RWPE1 (cell line): ENCODE data around the gene ELOVL7.
"Not testable (repeated sequence)": the region's sequence is repeated elsewhere in the genome, so short reads cannot be mapped to it uniquely, and the experiment has no call there.

Experiments
- CTCF ChIA-PET: fragments of 350-600 bp; sonication (Branson Sonifier 250); formaldehyde crosslinking; extraction: SDS; loops from one replicate; lab custom pipeline; 2021; lab: Yijun Ruan, JAX
- POLR2A ChIA-PET: fragments of 400-600 bp; formaldehyde crosslinking; extraction: SDS; loops from one replicate; lab custom pipeline; 2020; ENCODE audit warnings: antibody characterized with exemption; ENCODE audit not compliant: low non-redundant PET; lab: Yijun Ruan, JAX
- DNase-seq: peaks from one replicate; pipeline ENCODE4 v3.0.0; 2012; ENCODE audit warnings: low spot score
- H3K27ac ChIP-seq: fragments of 450-650 bp; 2 replicates; pipeline ENCODE4 v1.5.1; 2017
- CTCF ChIP-seq: fragments of 450-650 bp; conservative IDR thresholded peaks from 2 replicates; pipeline ENCODE4 v1.5.1; 2017; ENCODE audit warnings: low read depth, mild to moderate bottlenecking

Gene ELOVL7

GRCh38 chr5:60738461-60738860 lies 105.6 kb downstream of the ELOVL7 start:
- ChIA-PET CTCF (interaction anchor here (0.6 kb wide), 1 partner anchor 262 kb away, joined by 3 read pairs; no protein-coding TSS in a partner anchor), POLR2A (no interaction called here)
- no peak for DNase-seq
- no peak for TF ChIP-seq CTCF
- no peak overlapping the region for H3K27ac ChIP-seq

- CTCF ChIA-PET: interaction anchor here (0.6 kb wide), 1 partner anchor 182 kb away, joined by 3 read pairs; no protein-coding TSS in a partner anchor
- not testable (repeated sequence) for H3K27ac ChIP-seq, DNase-seq
Measured at GRCh38 chr5:60730858-60731257, 113.2 kb downstream of the ELOVL7 start.

GRCh38 chr5:60727033-60727679 lies 116.9 kb downstream of the ELOVL7 start:
- no peak for DNase-seq
- H3K27ac ChIP-seq: no peak overlapping the region
- TF ChIP-seq CTCF: no peak
- CTCF ChIA-PET: no interaction called here
- POLR2A ChIA-PET: no interaction called here

More at GRCh38 chr5:60730858-60731257, 113.2 kb downstream of the ELOVL7 start:
- POLR2A ChIA-PET: not testable (repeated sequence)

GRCh38 chr5:60724126-60724525 lies 119.9 kb downstream of the ELOVL7 start:
- H3K27ac ChIP-seq: no peak overlapping the region
- TF ChIP-seq CTCF: no peak
- POLR2A ChIA-PET: no interaction called here
- no peak for DNase-seq
- CTCF ChIA-PET: no interaction called here

- CTCF ChIA-PET: no interaction called here
- H3K27ac ChIP-seq: no peak overlapping the region
- TF ChIP-seq CTCF: no peak
- POLR2A ChIA-PET: no interaction called here
- DNase-seq: no peak
Measured at GRCh38 chr5:60722416-60722815, 121.7 kb downstream of the ELOVL7 start.

- DNase-seq: no peak
- POLR2A ChIA-PET: no interaction called here
- CTCF ChIA-PET: interaction anchor here (0.5 to 0.7 kb wide), 2 partner anchors 54 to 125 kb away, joined by 4 to 5 read pairs; partner anchors contain the start of gene ELOVL7
- no peak for TF ChIP-seq CTCF
- H3K27ac ChIP-seq: no peak overlapping the region
Measured at GRCh38 chr5:60719329-60719728, 124.7 kb downstream of the ELOVL7 start.
